Right lobe of liver (tissue), 6 donors: ENCODE measurements around the gene MRLN. TPM values are rescaled to one million over a fixed set of nuclear protein-coding genes. Genes with fewer than 3 reads are reported as not detected.

Experiments used
- ATAC-seq, 4 donors: fragments of 200-7000 bp; cut with Tn5 transposase; one replicate each; pipeline ENCODE4 v1.9.1; 2020; ENCODE audit warnings: mild to moderate bottlenecking in 4 of 4, moderate library complexity in 4 of 4
- DNase-seq, 3 donors: peaks; one replicate each; pipeline ENCODE4 v3.0.0-alpha.2; 2020
- H3K27ac ChIP-seq, 3 donors: fragments of 200-600 bp; one replicate each; pipeline ENCODE4 v1.8.0; 2022
- H3K27me3 ChIP-seq, 2 donors: fragments of 200-600 bp; one replicate each; pipeline ENCODE4 v1.8.0; 2022
- H3K36me3 ChIP-seq, 4 donors: fragments of 200-600 bp; sonication (generic) in 1 of 4; one replicate each; pipeline versions ENCODE4 v1.5.1 to v1.8.0; 2017 to 2022; ENCODE audit warnings: control low read depth in 1 of 4
- H3K4me1 ChIP-seq, 4 donors: fragments of 200-600 bp; sonication (generic) in 1 of 4; one replicate each; pipeline versions ENCODE4 v1.5.1 to v1.8.0; 2017 to 2022; ENCODE audit warnings: control low read depth in 1 of 4
- H3K4me3 ChIP-seq, 3 donors: fragments of 200-600 bp; one replicate each; pipeline ENCODE4 v1.8.0; 2022
- H3K9me3 ChIP-seq, 4 donors: fragments of 200-600 bp; sonication (generic) in 1 of 4; one replicate each; pipeline versions ENCODE4 v1.5.1 to v1.8.0; 2017 to 2022; ENCODE audit warnings: control low read depth in 1 of 4
- POLR2A ChIP-seq: fragments of 450-650 bp; IDR thresholded peaks from one replicate; pipeline ENCODE4 v1.6.1; 2017; ENCODE audit warnings: antibody characterized with exemption, mild to moderate bottlenecking
- WGBS: methylation state at CpG from one replicate; pipeline ENCODE4 v1.1.6; 2018; ENCODE audit warnings: low coverage, low lambda C conversion rate; ENCODE audit not compliant: insufficient coverage; ENCODE audit errors: missing lambda C conversion rate; 5-methylcytosine and 5-hydroxymethylcytosine counted together
- intact Hi-C, 2 donors: fragments of 100-400 bp; cut with DNase I; formaldehyde crosslinking; loops; one replicate each; pipeline versions ENCODE4 v1.11.2 to v1.14.1; 2022
- total RNA-seq, 6 experiments: library from RNA; depleted of rRNA in 2 of 6; stranded (reverse); fragments of >200 nt in 2 of 6; fragmentation: NEBNext Ultra II Directional in 3 of 6; extraction: Animal tissue kit (Norgen Biotek cat#: 25700) in 3 of 6; gene quantifications; one replicate each; pipeline versions ENCODE4 v1.1.0 to v1.2.4, GENCODE V29; 2016 to 2023
- TF ChIP-seq, protein P1 (sequence below), 4 donors: fragments of 200-600 bp in 3 of 4; fragments of 450-650 bp in 1 of 4; IDR thresholded peaks; one replicate each; pipeline versions ENCODE4 v1.5.1 to v1.8.0; 2016 to 2022; ENCODE audit warnings: antibody characterized with exemption in 4 of 4, mild to moderate bottlenecking in 2 of 4
- donor health status: DM: no; HTN: yes; CAD: no.
- donor health status: DM: no; HTN: no; CAD: no.
- donor health status: DM: no; HTN: no; CAD: no.
- donor health status: DM: no; HTN: yes; CAD: no.
- donor health status: DM: no; HTN: yes; CAD: no.

Gene MRLN
- total RNA-seq, 6 experiments from 2014 or later: not detected

GRCh38 chr10:59700709-59701108, 52.5 kb downstream of the MRLN start:
- H3K4me1 ChIP-seq: no peaks in the 10 kb centered on the region

GRCh38 chr10:59698326-59698725, 54.9 kb downstream of the MRLN start:
- H3K9me3 ChIP-seq: no peaks in the 10 kb centered on the region
- DNase-seq: no peak
- TF ChIP-seq POLR2A: no peak
- TF ChIP-seq, protein P1, sequence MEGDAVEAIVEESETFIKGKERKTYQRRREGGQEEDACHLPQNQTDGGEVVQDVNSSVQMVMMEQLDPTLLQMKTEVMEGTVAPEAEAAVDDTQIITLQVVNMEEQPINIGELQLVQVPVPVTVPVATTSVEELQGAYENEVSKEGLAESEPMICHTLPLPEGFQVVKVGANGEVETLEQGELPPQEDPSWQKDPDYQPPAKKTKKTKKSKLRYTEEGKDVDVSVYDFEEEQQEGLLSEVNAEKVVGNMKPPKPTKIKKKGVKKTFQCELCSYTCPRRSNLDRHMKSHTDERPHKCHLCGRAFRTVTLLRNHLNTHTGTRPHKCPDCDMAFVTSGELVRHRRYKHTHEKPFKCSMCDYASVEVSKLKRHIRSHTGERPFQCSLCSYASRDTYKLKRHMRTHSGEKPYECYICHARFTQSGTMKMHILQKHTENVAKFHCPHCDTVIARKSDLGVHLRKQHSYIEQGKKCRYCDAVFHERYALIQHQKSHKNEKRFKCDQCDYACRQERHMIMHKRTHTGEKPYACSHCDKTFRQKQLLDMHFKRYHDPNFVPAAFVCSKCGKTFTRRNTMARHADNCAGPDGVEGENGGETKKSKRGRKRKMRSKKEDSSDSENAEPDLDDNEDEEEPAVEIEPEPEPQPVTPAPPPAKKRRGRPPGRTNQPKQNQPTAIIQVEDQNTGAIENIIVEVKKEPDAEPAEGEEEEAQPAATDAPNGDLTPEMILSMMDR (IDR thresholded peaks at IDR 0.05): no peak
- no peaks in the 10 kb centered on the region for H3K36me3 ChIP-seq
- ATAC-seq: no peak
- no peaks in the 10 kb centered on the region for H3K27me3 ChIP-seq
- 80% methylated on average over 1 of the region's 1 CpG for WGBS
- H3K4me1 ChIP-seq: no peaks in the 10 kb centered on the region
- intact Hi-C loops: no loop called here
- H3K4me3 ChIP-seq: no peak overlapping the region
- no peak overlapping the region for H3K27ac ChIP-seq

More at GRCh38 chr10:59700709-59701108, 52.5 kb downstream of the MRLN start:
- intact Hi-C loops: no loop called here
- no peak for TF ChIP-seq POLR2A
- TF ChIP-seq, protein P1 (IDR thresholded peaks at IDR 0.05): no peak
- DNase-seq (no peak), ATAC-seq (no peak)
- Histone ChIP-seq H3K9me3 (no peaks in the 10 kb centered on the region), H3K36me3 (no peaks in the 10 kb centered on the region), H3K4me3 (no peak overlapping the region), H3K27me3 (no peaks in the 10 kb centered on the region), H3K27ac (no peak overlapping the region)
- WGBS: 40% methylated on average over 4 of the region's 4 CpGs

DNA sequence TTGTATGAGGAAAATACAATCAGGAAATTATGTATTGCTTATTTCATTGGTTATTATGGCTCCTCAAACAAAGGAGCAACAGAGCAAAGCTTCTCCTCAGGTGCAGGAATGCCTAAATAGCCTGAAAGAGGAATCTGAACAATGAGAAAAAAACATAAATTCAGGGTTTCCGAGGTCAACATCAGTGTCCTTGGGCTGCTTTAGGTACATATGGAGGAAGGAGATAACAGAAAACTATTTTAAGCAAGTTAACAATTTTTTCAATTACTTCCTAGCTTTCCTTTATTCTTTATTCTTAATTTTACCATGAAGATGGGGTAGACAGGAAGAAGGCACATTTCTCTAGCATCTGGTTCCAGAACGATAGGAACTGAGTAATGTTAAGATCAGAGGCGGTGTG, 57.6 kb downstream of the MRLN start:
- 47% methylated on average over 3 of the region's 3 CpGs for WGBS
- intact Hi-C loops: no loop called here
- H3K4me3 ChIP-seq: no peak overlapping the region

DNA sequence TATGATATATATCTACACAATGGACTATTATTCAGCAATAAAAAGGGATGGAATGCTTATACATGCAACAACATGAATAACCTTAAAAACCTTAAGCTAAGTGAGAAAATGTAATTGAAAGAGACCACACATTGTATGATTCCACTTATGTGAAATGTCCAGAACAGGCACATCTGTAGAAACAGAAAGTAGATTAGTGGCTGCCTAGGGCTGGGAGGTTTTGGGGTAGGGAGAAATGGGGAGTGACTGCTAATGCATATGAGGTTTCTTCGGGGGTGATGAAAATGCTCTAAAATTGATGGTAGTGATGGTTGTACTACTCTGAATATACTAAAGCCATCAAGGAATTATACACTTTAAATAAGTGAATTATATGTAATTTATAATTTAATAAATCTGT, 58.3 kb downstream of the MRLN start:
- Histone ChIP-seq H3K9me3 (no peaks in the 10 kb centered on the region), H3K36me3 (no peaks in the 10 kb centered on the region), H3K27me3 (no peaks in the 10 kb centered on the region), H3K27ac (no peak overlapping the region), H3K4me3 (no peak overlapping the region), H3K4me1 (no peaks in the 10 kb centered on the region)
- ATAC-seq (no peak), DNase-seq (no peak)
- 70% methylated on average over 1 of the region's 1 CpG for whole genome bisulfite sequencing
- TF ChIP-seq, protein P1 (IDR thresholded peaks at IDR 0.05): no peak
- no peak for TF ChIP-seq POLR2A
- intact Hi-C loops: no loop called here

More for the DNA sequence above, 57.6 kb downstream of the MRLN start:
- Histone ChIP-seq H3K27ac (no peak overlapping the region), H3K36me3 (no peaks in the 10 kb centered on the region), H3K9me3 (no peaks in the 10 kb centered on the region), H3K27me3 (no peaks in the 10 kb centered on the region), H3K4me1 (no peaks in the 10 kb centered on the region)
- TF ChIP-seq POLR2A: no peak
- TF ChIP-seq, protein P1 (IDR thresholded peaks at IDR 0.05): no peak
- no peak for DNase-seq
- ATAC-seq: no peak

DNA sequence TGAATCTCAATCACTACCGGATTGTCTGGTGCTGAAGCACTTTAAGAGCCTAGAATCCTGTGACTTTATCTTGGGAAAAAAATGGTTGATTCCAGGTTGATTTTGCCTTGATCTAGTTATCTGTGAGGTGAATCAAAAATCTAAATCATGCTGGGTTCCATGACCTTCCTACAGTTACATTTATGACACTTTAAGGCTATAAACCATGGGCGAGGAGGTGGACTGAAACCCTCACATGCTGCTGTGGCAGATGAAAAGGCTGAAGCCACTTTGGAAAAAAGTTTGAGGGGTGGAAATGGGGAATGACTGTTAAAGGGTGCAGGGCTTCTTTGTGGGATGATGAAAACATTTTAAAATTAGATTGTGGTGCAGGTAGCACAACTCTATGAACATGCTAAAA, 61.1 kb downstream of the MRLN start:
- H3K9me3 ChIP-seq: no peaks in the 10 kb centered on the region
- no peaks in the 10 kb centered on the region for H3K36me3 ChIP-seq
- H3K4me3 ChIP-seq: no peak overlapping the region
- H3K27ac ChIP-seq: no peak overlapping the region
- TF ChIP-seq, protein P1 (IDR thresholded peaks at IDR 0.05): no peak
- no peak for TF ChIP-seq POLR2A
- no peaks in the 10 kb centered on the region for H3K27me3 ChIP-seq
- intact Hi-C loops: no loop called here
- H3K4me1 ChIP-seq: no peaks in the 10 kb centered on the region
- 88% methylated on average over 2 of the region's 2 CpGs for WGBS
- ATAC-seq (no peak), DNase-seq (no peak)
